ENCODE measurements around the gene MCF2L2.
"Not testable (repeated sequence)": the region's sequence is repeated elsewhere in the genome, so short reads cannot be mapped to it uniquely, and the experiment has no call there.

MCF2L2 gene

GRCh38 chr3:183472155-183472554 is 43.7 kb upstream of the MCF2L2 start:
- Histone ChIP-seq H3K36me3 (ENCODE audit: control insufficient read depth, insufficient read depth, low read length) (no peaks in the 10 kb centered on the region), H3K27me3 (replicated peaks; ENCODE audit: control insufficient read depth, insufficient read depth, low read length) (no peaks in the 10 kb centered on the region; the same call in 1 of the 2 replicates), H3K4me3 (replicated peaks; ENCODE audit: low read depth, low read length) (no peak overlapping the region)
- TF ChIP-seq CTCF (IDR thresholded peaks at IDR 0.05; ENCODE audit: insufficient read depth, low read length, poor library complexity, severe bottlenecking), result no peak
- DNase-seq (ENCODE audit: extremely low read depth, insufficient read length), result no peak

GRCh38 chr3:183468424-183468823 is 40.0 kb upstream of the MCF2L2 start:
- TF ChIP-seq CTCF (IDR thresholded peaks at IDR 0.05; ENCODE audit: insufficient read depth, low read length, poor library complexity, severe bottlenecking), result no peak
- Histone ChIP-seq H3K36me3 (ENCODE audit: control insufficient read depth, insufficient read depth, low read length) (no peaks in the 10 kb centered on the region), H3K4me3 (replicated peaks; ENCODE audit: low read depth, low read length) (no peak overlapping the region), H3K27me3 (replicated peaks; ENCODE audit: control insufficient read depth, insufficient read depth, low read length) (no peaks in the 10 kb centered on the region)
- no peak for DNase-seq (ENCODE audit: extremely low read depth, insufficient read length)

- DNase-seq (ENCODE audit: extremely low read depth, insufficient read length), result no peak
- Histone ChIP-seq H3K4me3 (replicated peaks; ENCODE audit: low read depth, low read length) (no peak overlapping the region), H3K27me3 (replicated peaks; ENCODE audit: control insufficient read depth, insufficient read depth, low read length) (no peaks in the 10 kb centered on the region), H3K36me3 (ENCODE audit: control insufficient read depth, insufficient read depth, low read length) (no peaks in the 10 kb centered on the region)
- TF ChIP-seq CTCF (IDR thresholded peaks at IDR 0.05; ENCODE audit: insufficient read depth, low read length, poor library complexity, severe bottlenecking), result no peak
Observed at GRCh38 chr3:183466575-183466974, 38.2 kb upstream of the MCF2L2 start.

- not testable (repeated sequence) for H3K27me3 ChIP-seq (replicated peaks; ENCODE audit: control insufficient read depth, insufficient read depth, low read length); H3K36me3 ChIP-seq (ENCODE audit: control insufficient read depth, insufficient read depth, low read length); DNase-seq (ENCODE audit: extremely low read depth, insufficient read length); H3K4me3 ChIP-seq (replicated peaks; ENCODE audit: low read depth, low read length)
Observed at GRCh38 chr3:183465710-183466109, 37.3 kb upstream of the MCF2L2 start.

GRCh38 chr3:183464480-183464879 is 36.1 kb upstream of the MCF2L2 start:
- H3K36me3 ChIP-seq (ENCODE audit: control insufficient read depth, insufficient read depth, low read length), result no peaks in the 10 kb centered on the region
- no peaks in the 10 kb centered on the region; the same call in 1 of the 2 replicates for H3K27me3 ChIP-seq (replicated peaks; ENCODE audit: control insufficient read depth, insufficient read depth, low read length)
- no peak for DNase-seq (ENCODE audit: extremely low read depth, insufficient read length)
- TF ChIP-seq CTCF (IDR thresholded peaks at IDR 0.05; ENCODE audit: insufficient read depth, low read length, poor library complexity, severe bottlenecking), result no peak
- H3K4me3 ChIP-seq (replicated peaks; ENCODE audit: low read depth, low read length), result no peak overlapping the region

GRCh38 chr3:183460081-183461055 is 31.9 kb upstream of the MCF2L2 start:
- DNase-seq (ENCODE audit: extremely low read depth, insufficient read length), result no peak
- no peaks in the 10 kb centered on the region; the same call in 1 of the 2 replicates for H3K27me3 ChIP-seq (replicated peaks; ENCODE audit: control insufficient read depth, insufficient read depth, low read length)
- no peak overlapping the region for H3K4me3 ChIP-seq (replicated peaks; ENCODE audit: low read depth, low read length)
- TF ChIP-seq CTCF (IDR thresholded peaks at IDR 0.05; ENCODE audit: insufficient read depth, low read length, poor library complexity, severe bottlenecking), result no peak
- H3K36me3 ChIP-seq (ENCODE audit: control insufficient read depth, insufficient read depth, low read length), result no peaks in the 10 kb centered on the region

Data from GM06990 (cell line).